Ishikawa (cell line): Measurements from ENCODE around the gene ZNF609.

Experiments used
- CREB1 ChIP-seq: IDR thresholded peaks from 2 replicates; pipeline ENCODE4 v1.6.1; 2012; ENCODE audit warnings: low read depth
- FOXM1 ChIP-seq: IDR thresholded peaks from 2 replicates; pipeline ENCODE4 v1.6.1; 2012; ENCODE audit warnings: low read depth, borderline replicate concordance
- MAX ChIP-seq: IDR thresholded peaks from 2 replicates; pipeline ENCODE4 v1.6.1; 2012
- RAD21 ChIP-seq: IDR thresholded peaks from 2 replicates; pipeline ENCODE4 v1.6.1; 2012; ENCODE audit warnings: low read depth
- TAF1 ChIP-seq: IDR thresholded peaks from 2 replicates; pipeline ENCODE4 v1.6.1; 2012; ENCODE audit warnings: low read depth, mild to moderate bottlenecking
- TCF12 ChIP-seq: IDR thresholded peaks from 2 replicates; pipeline ENCODE4 v1.6.1; 2012; ENCODE audit warnings: low read depth
- TEAD4 ChIP-seq: IDR thresholded peaks from 2 replicates; pipeline ENCODE4 v1.6.1; 2012
- YY1 ChIP-seq: IDR thresholded peaks from 2 replicates; pipeline ENCODE4 v1.6.1; 2012; ENCODE audit warnings: low read depth
- ZBTB7A ChIP-seq: IDR thresholded peaks from 2 replicates; pipeline ENCODE4 v1.6.1; 2012; ENCODE audit warnings: low read depth
- TF ChIP-seq, protein P1 (sequence below): IDR thresholded peaks from 2 replicates; pipeline ENCODE4 v1.6.1; 2012; ENCODE audit warnings: low read depth, mild to moderate bottlenecking

DNA sequence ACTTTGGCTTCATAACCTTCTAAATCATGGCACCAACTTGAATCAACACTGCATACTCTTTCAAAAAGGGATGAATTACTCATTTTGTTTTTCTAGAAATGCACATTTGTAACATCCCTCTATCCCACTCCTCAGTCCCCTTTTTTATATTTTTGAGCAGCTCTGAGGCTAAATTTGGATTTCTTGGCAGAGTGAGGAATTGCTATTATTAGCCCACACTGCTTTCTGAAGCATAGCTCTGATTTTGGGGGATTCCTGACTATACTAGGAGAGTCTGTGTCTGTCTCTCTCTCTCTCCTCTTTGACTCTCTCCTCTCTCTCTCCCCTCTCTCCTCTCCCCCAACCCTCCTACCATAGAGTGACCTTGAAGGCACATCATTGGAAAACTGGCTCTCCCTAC is 238.4 kb downstream of the ZNF609 start:
- TF ChIP-seq FOXM1 (no peak), TAF1 (no peak), MAX (no peak), ZBTB7A (no peak), RAD21 (no peak), TCF12 (no peak), TEAD4 (no peak), YY1 (no peak), CREB1 (no peak)
- TF ChIP-seq, protein P1, sequence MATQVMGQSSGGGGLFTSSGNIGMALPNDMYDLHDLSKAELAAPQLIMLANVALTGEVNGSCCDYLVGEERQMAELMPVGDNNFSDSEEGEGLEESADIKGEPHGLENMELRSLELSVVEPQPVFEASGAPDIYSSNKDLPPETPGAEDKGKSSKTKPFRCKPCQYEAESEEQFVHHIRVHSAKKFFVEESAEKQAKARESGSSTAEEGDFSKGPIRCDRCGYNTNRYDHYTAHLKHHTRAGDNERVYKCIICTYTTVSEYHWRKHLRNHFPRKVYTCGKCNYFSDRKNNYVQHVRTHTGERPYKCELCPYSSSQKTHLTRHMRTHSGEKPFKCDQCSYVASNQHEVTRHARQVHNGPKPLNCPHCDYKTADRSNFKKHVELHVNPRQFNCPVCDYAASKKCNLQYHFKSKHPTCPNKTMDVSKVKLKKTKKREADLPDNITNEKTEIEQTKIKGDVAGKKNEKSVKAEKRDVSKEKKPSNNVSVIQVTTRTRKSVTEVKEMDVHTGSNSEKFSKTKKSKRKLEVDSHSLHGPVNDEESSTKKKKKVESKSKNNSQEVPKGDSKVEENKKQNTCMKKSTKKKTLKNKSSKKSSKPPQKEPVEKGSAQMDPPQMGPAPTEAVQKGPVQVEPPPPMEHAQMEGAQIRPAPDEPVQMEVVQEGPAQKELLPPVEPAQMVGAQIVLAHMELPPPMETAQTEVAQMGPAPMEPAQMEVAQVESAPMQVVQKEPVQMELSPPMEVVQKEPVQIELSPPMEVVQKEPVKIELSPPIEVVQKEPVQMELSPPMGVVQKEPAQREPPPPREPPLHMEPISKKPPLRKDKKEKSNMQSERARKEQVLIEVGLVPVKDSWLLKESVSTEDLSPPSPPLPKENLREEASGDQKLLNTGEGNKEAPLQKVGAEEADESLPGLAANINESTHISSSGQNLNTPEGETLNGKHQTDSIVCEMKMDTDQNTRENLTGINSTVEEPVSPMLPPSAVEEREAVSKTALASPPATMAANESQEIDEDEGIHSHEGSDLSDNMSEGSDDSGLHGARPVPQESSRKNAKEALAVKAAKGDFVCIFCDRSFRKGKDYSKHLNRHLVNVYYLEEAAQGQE, result no peak
